Liver (tissue), 9 donors: Measurements from ENCODE around the gene MPC2. TPM values are rescaled to one million over a fixed set of nuclear protein-coding genes. Genes with fewer than 3 reads are reported as not detected.

ENCODE experiments used
- DNase-seq: peaks from one replicate; pipeline ENCODE4 v3.0.0-alpha.2; 2017; ENCODE audit warnings: low spot score
- H3K27ac ChIP-seq, 2 donors: one replicate each; pipeline ENCODE4 v1.7.0; 2013; ENCODE audit warnings: inconsistent platforms in 2 of 2, low read length in 2 of 2, control low read depth in 1 of 2, low read depth in 1 of 2, mild to moderate bottlenecking in 1 of 2
- H3K27me3 ChIP-seq, 4 donors: one replicate each; pipeline versions ENCODE4 v1.6.1 to v1.7.0; 2013; ENCODE audit warnings: low read length in 3 of 4, inconsistent platforms in 1 of 4, mild to moderate bottlenecking in 1 of 4, moderate library complexity in 1 of 4; ENCODE audit not compliant: control insufficient read depth in 4 of 4, insufficient read depth in 4 of 4
- H3K36me3 ChIP-seq, 4 donors: one replicate each; pipeline versions ENCODE4 v1.6.1 to v1.7.0; 2013; ENCODE audit warnings: low read length in 3 of 4, mild to moderate bottlenecking in 3 of 4, low read depth in 1 of 4, moderate library complexity in 1 of 4; ENCODE audit not compliant: control insufficient read depth in 4 of 4, insufficient read depth in 3 of 4
- H3K4me1 ChIP-seq, 4 donors: one replicate each; pipeline versions ENCODE4 v1.6.1 to v1.7.0; 2013; ENCODE audit warnings: low read length in 3 of 4, mild to moderate bottlenecking in 3 of 4, moderate library complexity in 1 of 4; ENCODE audit not compliant: control insufficient read depth in 4 of 4, insufficient read depth in 4 of 4
- H3K4me3 ChIP-seq, 3 donors: one replicate each; pipeline versions ENCODE4 v1.6.1 to v1.7.0; 2013; ENCODE audit warnings: low read length in 3 of 3, control low read depth in 1 of 3, low read depth in 1 of 3, mild to moderate bottlenecking in 1 of 3
- H3K9ac ChIP-seq, 2 donors: one replicate each; pipeline ENCODE4 v1.7.0; 2013; ENCODE audit warnings: low read length in 2 of 2, mild to moderate bottlenecking in 2 of 2, moderate library complexity in 2 of 2, control low read depth in 1 of 2, low read depth in 1 of 2
- H3K9me3 ChIP-seq, 4 donors: one replicate each; pipeline versions ENCODE4 v1.6.1 to v1.7.0; 2013; ENCODE audit warnings: low read length in 3 of 4; ENCODE audit not compliant: control insufficient read depth in 4 of 4
- ATF3 ChIP-seq: IDR thresholded peaks from 2 replicates; pipeline ENCODE4 v1.6.1; 2016; ENCODE audit warnings: antibody characterized with exemption
- CTCF ChIP-seq: fragments of 150-350 bp; IDR thresholded peaks from 2 replicates; pipeline ENCODE4 v1.5.1; 2017; ENCODE audit warnings: improper control_type of control experiment, low read depth, low read length; ENCODE audit not compliant: missing input control
- EGR1 ChIP-seq, 2 donors: IDR thresholded peaks; 2 replicates each; pipeline ENCODE4 v1.6.1; 2016 to 2018; ENCODE audit warnings: antibody characterized with exemption in 2 of 2, low read depth in 2 of 2
- FOXA1 ChIP-seq: IDR thresholded peaks from 2 replicates; pipeline ENCODE4 v1.6.1; 2016; ENCODE audit warnings: antibody characterized with exemption
- FOXA2 ChIP-seq: IDR thresholded peaks from 2 replicates; pipeline ENCODE4 v1.6.1; 2016; ENCODE audit warnings: antibody characterized with exemption
- GABPA ChIP-seq, 2 donors: IDR thresholded peaks in 1 of 2; conservative IDR thresholded peaks in 1 of 2; 2 replicates each; pipeline ENCODE4 v1.6.1; 2016; ENCODE audit warnings: antibody characterized with exemption in 2 of 2, mild to moderate bottlenecking in 1 of 2, moderate library complexity in 1 of 2
- HNF4A ChIP-seq, 2 donors: conservative IDR thresholded peaks; 2 replicates each; pipeline ENCODE4 v1.6.1; 2016; ENCODE audit warnings: antibody characterized with exemption in 2 of 2, mild to moderate bottlenecking in 2 of 2
- HNF4G ChIP-seq: IDR thresholded peaks from 2 replicates; pipeline ENCODE4 v1.6.1; 2016; ENCODE audit warnings: antibody characterized with exemption
- JUND ChIP-seq, 2 donors: IDR thresholded peaks; 2 replicates each; pipeline ENCODE4 v1.6.1; 2016; ENCODE audit warnings: antibody characterized with exemption in 2 of 2
- MAX ChIP-seq: IDR thresholded peaks from 2 replicates; pipeline ENCODE4 v1.6.1; 2016; ENCODE audit warnings: antibody characterized with exemption
- NR2F2 ChIP-seq: IDR thresholded peaks from 2 replicates; pipeline ENCODE4 v1.6.1; 2016; ENCODE audit warnings: antibody characterized with exemption
- RAD21 ChIP-seq, 2 donors: IDR thresholded peaks; 2 replicates each; pipeline ENCODE4 v1.6.1; 2016; ENCODE audit warnings: antibody characterized with exemption in 2 of 2, mild to moderate bottlenecking in 2 of 2
- RXRA ChIP-seq, 2 donors: IDR thresholded peaks; 2 replicates each; pipeline ENCODE4 v1.6.1; 2017 to 2018; ENCODE audit warnings: antibody characterized with exemption in 2 of 2, mild to moderate bottlenecking in 1 of 2
- SP1 ChIP-seq: IDR thresholded peaks from 2 replicates; pipeline ENCODE4 v1.6.1; 2018; ENCODE audit warnings: antibody characterized with exemption, mild to moderate bottlenecking
- TAF1 ChIP-seq: conservative IDR thresholded peaks from 2 replicates; pipeline ENCODE4 v1.6.1; 2016; ENCODE audit warnings: antibody characterized with exemption, mild to moderate bottlenecking
- YY1 ChIP-seq: IDR thresholded peaks from 2 replicates; pipeline ENCODE4 v1.6.1; 2016; ENCODE audit warnings: antibody characterized with exemption, mild to moderate bottlenecking
- ZBTB33 ChIP-seq: IDR thresholded peaks from 2 replicates; pipeline ENCODE4 v1.6.1; 2016; ENCODE audit warnings: antibody characterized with exemption
- WGBS: extraction: QIAGEN DNeasy Blood & Tissue Kit; methylation state at CpG from one replicate; pipeline ENCODE4 v1.1.7; 2013; 5-methylcytosine and 5-hydroxymethylcytosine counted together
- polyA plus RNA-seq, 2 donors: library from polyadenylated mRNA; stranded (reverse) in 1 of 2; unstranded in 1 of 2; fragments of 200-250 nt in 1 of 2; fragments of >200 nt in 1 of 2; fragmentation: Nextera tagmentation in 1 of 2; extraction: Ambion mirVana in 1 of 2; gene quantifications; one replicate each; pipeline versions ENCODE4 v1.2.1 to v1.2.3, GENCODE V29; 2013 to 2015
- total RNA-seq, 2 donors: library from RNA; depleted of rRNA; stranded (reverse); fragments of >200 nt; gene quantifications; one replicate each; pipeline ENCODE4 v1.2.3, GENCODE V29; 2014
- TF ChIP-seq, protein P1 (sequence below): IDR thresholded peaks from 2 replicates; pipeline ENCODE4 v1.6.1; 2016; ENCODE audit warnings: antibody characterized with exemption, mild to moderate bottlenecking
- donor health status: healthy.
- donor health status: healthy.
- donor health status: healthy.
- donor health status: healthy.
- donor health status: healthy.

Gene MPC2
- total and polyA plus RNA-seq, 4 donors = 78.8 to 369 (median 127) TPM

- TF ChIP-seq ZBTB33 = no peak
- no peak for TF ChIP-seq FOXA1
These were observed 13.7 kb upstream of the MPC2 start (continued) for GRCh38 chr1:167950569-167950968.

- TF ChIP-seq JUND (IDR thresholded peaks at IDR 0.05) (no peak), HNF4G (no peak), MAX (no peak), NR2F2 (no peak), EGR1 (IDR thresholded peaks at IDR 0.05; ENCODE audit: low read depth in 2 of 2) (no peak), YY1 (no peak), ATF3 (no peak), FOXA1 (no peak), RAD21 (IDR thresholded peaks at IDR 0.05) (no peak), FOXA2 (no peak), TAF1 (no peak), CTCF (no peak), GABPA (IDR thresholded peaks at IDR 0.05 in 1 of 2, conservative IDR thresholded peaks at IDR 0.05 in 1 of 2) (no peak), HNF4A (conservative IDR thresholded peaks at IDR 0.05) (no peak), RXRA (IDR thresholded peaks at IDR 0.05) (no peak), ZBTB33 (no peak), SP1 (no peak)
- TF ChIP-seq, protein P1, sequence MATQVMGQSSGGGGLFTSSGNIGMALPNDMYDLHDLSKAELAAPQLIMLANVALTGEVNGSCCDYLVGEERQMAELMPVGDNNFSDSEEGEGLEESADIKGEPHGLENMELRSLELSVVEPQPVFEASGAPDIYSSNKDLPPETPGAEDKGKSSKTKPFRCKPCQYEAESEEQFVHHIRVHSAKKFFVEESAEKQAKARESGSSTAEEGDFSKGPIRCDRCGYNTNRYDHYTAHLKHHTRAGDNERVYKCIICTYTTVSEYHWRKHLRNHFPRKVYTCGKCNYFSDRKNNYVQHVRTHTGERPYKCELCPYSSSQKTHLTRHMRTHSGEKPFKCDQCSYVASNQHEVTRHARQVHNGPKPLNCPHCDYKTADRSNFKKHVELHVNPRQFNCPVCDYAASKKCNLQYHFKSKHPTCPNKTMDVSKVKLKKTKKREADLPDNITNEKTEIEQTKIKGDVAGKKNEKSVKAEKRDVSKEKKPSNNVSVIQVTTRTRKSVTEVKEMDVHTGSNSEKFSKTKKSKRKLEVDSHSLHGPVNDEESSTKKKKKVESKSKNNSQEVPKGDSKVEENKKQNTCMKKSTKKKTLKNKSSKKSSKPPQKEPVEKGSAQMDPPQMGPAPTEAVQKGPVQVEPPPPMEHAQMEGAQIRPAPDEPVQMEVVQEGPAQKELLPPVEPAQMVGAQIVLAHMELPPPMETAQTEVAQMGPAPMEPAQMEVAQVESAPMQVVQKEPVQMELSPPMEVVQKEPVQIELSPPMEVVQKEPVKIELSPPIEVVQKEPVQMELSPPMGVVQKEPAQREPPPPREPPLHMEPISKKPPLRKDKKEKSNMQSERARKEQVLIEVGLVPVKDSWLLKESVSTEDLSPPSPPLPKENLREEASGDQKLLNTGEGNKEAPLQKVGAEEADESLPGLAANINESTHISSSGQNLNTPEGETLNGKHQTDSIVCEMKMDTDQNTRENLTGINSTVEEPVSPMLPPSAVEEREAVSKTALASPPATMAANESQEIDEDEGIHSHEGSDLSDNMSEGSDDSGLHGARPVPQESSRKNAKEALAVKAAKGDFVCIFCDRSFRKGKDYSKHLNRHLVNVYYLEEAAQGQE = no peak
- no peak overlapping the region for H3K4me3 ChIP-seq
- H3K27ac ChIP-seq = no peak overlapping the region
- H3K4me1 ChIP-seq = peaks cover 6 to 33% (median 15%) of the 10 kb centered on the region in 4 donors
- 90% methylated on average over 3 of the region's 3 CpGs for whole genome bisulfite sequencing
- H3K27me3 ChIP-seq = no peaks in the 10 kb centered on the region
- H3K36me3 ChIP-seq = peaks cover 6 to 19% (median 7%) of the 10 kb centered on the region in 4 donors
- no peak for DNase-seq
- H3K9me3 ChIP-seq = no peaks in the 10 kb centered on the region
- no peak overlapping the region for H3K9ac ChIP-seq
These were observed 12.9 kb upstream of the MPC2 start for GRCh38 chr1:167949785-167950184.
